Kasumi-1 (cell line): ENCODE results near the gene MTMR1.

Experiments used
- DNase-seq, 2 experiments: peaks; one replicate each; lab custom pipeline; 2025; lab: John Stamatoyannopoulos, UW

Gene MTMR1

DNA sequence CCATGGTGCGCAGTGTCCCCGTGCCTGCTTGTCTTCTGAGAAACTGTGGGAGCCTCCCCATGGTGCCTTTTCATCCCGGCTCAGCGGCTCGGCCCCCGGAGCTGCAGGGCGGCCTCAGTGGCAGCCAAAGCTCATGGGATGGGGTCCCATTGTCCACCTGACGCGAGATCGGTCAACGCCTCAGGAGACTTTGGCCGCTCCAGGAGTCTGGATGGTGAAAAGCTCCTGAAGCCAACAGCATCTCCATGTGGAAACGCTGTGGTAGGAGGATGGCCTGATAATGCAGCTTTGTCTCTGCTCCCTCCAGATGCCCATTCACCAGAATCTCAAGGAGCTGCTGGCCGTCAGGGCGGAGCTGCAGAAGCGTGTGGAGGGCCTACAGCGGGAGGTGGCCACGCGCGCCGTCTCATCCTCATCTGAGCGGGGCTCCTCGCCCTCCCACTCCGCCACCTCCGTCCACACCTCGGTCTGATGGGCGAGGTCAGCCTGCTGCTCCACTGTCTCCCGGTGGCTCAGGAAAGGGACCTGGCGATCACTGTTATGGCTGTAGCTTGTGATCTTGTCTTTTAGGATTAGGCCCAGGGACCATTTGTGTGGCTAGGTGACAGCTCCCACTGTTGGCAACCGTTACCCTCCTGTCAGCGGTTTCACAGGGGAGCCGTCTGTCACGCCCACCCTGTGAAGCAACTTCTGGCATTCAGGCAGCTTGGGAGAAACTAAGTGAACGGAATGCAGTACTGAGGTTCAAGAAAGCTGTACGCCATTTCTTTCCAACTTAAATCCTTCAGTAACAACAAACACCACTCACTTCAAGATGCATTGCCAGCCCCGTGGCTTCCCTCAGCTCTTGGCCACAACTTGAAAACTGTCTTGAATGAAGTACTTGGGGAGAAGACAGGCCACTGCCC, 69.3 kb downstream of the MTMR1 start:
- no peak for DNase-seq

DNA sequence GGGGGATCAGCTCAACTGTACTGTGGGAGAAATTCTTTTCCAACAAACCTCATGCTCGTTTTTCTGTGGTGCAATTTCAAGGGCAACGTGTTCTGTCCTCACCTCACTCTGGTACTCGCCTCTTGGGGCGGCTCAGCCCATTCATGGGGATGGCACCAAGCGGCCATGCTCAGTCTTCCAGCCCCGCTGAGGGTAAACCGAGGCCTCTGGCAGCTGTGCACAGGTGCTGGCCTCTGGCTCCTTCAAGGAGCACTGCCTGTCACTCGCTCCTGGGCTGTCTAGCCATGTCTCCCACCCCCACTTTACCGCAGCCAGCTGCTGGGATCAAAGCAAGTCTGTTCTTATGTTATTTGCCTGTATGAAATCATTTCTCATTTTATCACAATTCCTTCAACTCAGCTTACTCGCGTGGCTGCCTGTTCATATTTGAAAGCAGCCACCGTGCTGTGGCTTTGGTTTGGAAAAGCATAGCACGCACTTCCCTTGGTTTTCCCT, 70.2 kb downstream of the MTMR1 start:
- no peak for DNase-seq

DNA sequence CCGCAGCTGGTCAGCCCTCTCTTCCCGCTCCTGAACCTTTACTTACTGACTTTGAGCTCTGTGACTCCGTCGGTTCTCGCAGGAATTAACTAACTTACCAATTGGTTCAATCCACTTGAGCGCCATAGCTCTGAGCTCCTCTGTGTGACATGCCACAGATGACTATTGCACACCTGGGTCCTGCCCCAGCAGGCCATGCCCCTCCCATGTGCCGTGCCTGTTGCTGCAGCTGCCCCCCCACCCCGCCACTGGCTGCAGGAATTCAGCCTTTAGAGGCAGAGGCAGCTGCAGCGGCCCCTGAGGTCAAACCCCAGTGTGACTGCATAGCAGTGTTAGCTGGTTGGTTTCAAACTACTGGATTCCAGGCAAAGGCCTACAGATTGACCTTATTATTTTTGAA, 70.6 kb downstream of the MTMR1 start:
- DNase-seq = no peak

DNA sequence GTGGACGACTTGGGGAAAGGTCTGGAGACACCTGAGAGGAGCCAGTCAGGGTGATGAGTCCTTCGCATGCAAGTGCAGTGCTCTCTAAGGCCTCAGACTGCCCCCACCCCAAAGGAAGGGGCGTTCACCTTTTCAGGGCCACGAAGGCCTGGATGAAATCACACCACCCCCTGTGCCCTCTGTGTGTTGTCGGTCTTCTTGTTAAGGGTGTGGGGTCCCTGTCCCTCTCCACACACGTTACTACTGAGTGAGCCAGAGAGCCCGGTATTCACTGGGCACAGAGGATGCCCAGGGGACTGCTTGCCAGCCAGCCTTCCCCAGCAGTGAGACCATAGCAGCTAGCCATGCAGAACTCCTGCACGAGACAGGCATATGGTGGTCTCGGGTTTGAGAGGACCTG, 72.0 kb downstream of the MTMR1 start:
- no peak for DNase-seq

DNA sequence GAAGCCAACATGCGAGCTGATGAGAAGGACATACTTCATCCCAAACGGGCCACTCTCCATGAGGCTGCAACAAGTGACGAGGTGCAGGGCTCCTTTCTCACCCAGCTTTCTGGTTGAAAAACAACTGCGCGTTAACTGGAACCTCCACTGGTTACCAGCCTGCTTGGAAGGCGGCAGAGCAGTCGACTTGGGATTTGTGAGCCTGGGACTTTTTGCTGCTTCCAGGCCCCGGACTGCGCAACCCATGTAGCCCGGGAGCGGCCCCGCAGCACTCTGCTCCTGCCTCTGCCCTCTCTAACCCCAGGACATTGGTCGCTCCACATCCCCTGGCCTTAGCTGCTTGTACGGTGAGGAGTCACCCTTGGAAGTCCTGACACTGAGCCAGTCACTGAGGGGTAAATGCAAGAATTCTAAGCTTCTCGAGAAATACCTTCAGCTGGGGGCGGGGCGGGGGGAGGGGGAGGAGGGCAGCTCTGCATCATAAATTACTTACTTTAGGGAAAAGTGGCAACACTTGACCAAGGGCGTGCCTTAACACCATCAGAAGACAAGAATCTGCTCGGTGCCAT, 72.7 kb downstream of the MTMR1 start:
- DNase-seq = no peak

DNA sequence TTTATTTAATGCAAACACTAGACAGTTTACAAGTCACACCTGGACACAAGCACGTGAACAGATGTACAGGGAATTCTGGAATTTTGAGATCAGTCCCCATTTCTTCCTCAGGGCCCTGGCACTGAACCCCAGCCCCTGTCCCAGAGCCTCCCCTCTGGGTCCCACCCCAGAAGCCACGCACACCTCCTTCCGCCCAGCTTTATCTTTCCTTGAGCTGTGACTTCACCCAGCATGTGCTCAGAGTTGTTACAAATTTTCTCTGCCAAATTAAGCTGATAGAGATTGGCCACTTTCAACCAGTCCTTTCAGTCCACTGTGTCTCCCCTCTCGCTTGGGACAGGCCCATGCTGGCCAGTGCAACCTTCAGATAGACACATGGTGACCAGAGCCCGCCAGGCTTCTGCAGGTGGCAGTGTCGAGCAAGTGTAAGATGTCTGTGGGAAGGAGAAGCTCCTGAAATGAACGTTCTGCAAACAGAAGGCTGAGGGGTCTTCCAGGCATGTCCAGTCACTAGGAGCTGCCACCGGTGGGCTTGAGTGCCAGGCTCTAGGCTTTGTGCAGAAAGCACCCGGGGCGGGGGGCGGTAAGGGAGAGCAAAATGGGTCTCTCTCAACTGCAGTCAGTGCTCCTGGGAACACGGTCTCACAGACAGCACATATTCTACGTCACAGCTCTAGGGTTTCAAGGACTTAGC, 73.3 kb downstream of the MTMR1 start:
- no peak for DNase-seq

DNA sequence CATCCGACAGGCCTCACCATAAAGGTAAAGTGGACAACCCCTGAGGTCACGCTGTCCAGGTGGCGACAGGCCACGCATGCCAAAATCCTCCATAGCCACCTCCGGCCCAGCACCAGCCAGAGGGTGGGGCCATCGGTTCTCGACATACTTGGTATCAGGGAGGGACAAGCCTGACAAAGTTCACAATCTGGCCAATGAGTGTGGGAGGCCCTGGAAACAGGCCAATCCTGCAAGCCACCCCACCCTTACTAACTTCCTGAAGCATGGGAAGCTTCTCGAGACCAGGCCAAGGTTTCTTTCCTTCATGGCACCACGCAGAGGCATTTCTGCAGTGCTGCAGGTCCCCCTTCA, 73.8 kb downstream of the MTMR1 start:
- DNase-seq = peak in 1 of 2 experiments; percentile 37

DNA sequence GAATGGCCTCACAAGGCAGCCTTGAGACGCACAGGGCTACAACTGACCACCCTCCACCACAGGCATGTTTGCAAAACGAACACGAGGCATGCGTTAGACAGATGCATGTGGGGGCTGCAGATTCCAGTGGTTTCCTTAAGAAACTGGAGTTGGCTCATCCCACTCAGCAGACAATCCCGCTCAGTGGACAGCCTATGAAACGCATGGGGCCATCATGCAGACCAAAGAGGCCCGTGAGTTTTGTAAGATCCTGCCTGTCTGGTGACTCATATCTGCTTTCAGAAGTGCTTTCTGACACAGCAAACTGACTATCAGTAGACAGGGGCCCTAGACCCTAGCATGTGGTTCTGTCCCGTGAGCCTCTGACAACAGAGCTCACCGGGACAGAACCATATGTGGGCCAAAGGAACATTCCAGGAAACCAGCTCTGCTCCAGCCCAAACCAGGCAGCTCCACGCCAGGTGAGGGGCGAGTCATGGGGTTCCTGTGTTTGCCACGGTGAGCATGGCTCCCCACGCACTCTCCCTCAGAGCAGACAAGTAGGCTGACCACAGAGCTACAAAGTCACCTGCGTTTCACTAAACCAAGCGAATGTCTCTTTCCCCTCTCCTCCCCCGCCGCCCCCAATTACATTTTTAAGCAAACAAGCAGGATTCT, 74.4 kb downstream of the MTMR1 start:
- DNase-seq = peak; percentile 42 to 64

DNA sequence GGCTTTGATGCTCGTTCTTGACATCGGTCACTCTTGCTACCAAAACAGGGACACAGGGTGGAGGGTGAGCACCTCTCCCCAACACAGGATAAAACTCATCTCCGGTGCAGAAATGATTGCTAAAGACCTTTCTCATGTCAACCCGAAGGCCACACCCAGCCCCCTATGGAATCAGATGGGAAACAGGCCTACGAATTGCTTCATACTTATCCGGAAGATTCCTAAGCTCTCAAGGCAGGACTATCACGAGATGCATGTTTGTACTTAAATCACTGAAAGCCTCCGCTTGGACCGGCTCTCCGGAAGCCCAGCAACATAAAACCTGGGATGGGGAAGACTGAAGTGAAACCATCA, 74.9 kb downstream of the MTMR1 start:
- DNase-seq = no peak

DNA sequence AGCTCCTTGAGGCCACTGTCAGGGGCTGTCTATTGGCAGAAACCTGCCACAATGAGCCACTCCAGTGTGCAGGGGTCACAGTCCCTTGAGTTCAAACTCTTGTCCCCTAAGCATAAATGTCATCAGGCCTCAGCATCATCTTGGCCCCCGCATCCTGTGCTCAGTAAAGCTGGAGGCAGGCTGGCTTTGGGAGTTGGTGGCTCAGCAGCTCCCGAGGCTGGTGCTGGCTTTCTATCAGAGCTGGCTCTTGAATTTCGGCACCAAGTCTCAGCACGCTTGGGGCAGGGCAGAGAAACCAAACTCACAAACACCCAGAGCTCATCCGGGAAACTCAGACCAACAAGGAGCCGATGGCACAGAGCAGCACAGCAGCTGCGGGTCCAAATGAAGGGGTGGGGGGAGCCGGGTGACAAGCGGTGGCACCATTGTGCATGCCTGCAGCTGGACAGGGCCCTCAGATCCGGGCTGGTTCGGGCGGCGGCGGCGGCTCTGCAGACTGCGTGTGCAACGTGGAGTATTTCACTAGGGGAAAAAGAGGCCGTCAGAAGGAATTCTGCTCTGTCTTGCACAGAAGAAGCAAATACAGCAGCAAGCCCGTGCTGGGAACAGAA, 75.5 kb downstream of the MTMR1 start:
- no peak for DNase-seq

DNA sequence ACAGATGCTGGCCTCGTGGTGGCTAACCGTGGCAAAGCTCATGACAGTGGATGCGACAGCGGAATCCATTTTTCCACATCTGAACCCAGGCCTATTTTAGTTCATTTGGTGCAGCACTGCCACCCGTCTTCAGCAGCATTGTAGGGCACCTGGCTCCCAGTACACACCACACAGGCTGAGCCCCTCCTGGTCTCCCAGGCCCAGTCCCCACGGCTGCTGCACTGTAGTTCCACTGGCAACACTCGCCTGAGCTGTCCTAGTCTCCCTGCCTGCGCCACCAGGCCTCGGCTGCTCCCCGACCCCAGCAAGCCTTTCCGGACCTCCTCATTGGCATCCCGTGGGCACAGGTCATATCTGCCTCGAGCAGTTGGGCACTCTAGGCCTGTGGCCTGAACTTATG, 76.2 kb downstream of the MTMR1 start:
- DNase-seq = no peak

DNA sequence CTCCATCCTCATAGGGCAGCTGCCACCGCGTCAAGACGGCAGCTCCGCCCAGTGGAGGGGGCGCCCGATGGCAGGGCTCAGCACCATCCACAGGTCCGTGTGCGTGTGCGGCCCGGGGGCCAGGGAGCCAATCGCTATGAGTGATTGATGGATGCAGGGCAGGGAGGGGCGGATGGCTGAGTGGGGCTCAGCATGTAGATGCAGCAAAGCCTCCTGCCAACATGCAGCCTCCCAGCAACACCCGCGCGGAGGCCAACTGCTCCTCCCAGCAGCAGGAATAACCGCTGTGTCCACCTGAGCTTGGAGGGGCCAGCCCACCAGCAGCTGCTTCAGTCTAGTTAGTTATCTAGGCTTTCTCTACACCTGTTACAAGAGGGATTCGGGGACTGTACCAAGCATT, 77.4 kb downstream of the MTMR1 start:
- no peak for DNase-seq

DNA sequence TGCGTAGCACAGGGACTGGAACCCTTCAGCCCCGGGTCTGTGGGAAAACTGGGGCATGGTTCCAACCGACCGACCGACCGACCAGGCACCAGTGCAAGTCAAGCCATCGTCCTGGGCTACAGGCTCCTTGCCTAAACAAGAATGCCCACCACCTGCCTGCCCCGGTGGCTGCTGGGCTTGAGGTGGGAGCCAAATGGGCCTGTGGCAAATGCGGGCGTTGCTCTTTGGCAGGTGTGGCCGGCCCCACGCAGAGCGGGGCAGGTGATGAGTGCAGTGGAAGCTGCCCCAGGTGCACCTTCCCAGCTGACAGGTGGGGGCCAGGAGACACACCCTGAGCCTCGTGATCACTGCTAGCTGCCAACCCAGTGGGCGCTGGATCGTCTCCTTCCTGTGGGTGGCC, 77.9 kb downstream of the MTMR1 start:
- no peak for DNase-seq

DNA sequence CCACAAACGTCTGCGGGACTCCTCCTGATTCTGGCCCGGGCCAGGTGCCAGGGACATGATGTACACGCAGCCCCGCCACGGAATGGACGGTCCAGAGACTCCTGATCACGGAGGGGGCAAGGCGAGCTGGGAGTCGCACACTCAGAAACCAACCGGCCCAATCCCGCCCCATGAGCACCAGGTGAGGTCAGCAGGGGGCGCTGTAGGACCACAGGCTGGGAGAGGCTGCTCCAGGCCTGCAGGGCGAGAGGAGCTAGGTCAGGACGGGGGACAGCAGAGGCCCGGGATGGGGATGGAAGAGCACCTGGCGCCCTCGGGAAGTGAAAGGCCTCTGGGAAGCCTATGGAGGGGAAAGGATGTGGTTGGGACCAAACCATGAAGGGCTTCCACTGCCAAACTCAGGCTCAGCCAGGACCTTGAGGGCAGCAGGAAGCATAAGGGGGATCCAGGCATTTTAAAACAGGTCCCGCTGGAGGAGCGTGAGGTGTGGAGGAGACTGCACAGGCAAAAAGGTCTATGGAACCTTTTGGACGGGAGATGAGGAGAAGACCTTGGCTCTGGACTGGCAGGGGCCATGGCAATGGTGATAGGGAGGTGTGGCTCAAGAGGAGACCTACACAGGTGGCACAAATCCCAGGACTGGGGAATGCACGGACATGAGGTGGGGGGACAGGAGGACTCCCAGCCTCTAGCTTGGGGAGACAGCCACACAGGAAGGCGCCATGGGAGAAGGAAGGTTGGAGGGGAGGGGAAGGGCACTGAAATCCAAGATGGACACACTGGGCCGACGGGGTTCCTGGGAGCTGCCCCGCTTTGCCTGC, 79.2 kb downstream of the MTMR1 start:
- peak; percentile 20 to 22 for DNase-seq

DNA sequence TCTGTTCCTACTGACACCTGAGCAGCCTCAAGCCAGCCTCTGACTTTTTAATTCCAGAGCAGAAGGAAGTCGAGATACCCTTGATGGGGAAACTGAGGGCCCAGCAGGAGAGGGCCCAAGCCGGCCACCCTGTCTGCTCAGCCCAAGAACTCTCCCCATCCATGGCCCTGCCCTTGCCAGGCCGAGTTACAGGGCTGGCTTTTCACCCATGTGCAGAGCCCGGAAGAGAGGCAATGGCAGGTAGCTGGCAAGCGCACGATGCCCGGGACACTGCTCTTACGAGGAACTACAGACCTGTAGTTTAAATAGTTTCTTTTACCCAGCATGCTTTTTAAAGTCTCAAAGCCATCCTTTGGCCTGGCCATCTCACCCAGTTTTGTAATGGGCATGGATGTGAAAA, 79.9 kb downstream of the MTMR1 start:
- no peak for DNase-seq

DNA sequence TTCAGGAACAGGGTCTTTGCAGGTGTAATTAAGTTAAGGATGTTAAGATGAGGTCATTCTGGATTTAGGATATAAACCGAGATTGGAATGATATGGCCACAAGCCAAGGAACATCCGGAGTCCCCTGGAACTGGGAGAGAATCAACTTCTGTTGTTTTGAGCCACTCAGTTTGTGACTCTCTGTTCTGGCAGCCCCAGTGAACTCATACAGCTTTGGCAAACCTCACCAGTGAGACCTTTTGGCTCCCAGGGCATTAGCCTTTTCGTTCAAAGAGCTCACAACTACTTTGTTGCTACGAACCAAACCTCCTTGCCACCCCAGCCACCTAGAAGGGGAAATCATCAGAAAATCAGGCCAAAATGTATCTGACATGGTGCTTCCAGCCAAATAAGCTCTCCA, 80.4 kb downstream of the MTMR1 start:
- no peak for DNase-seq

DNA sequence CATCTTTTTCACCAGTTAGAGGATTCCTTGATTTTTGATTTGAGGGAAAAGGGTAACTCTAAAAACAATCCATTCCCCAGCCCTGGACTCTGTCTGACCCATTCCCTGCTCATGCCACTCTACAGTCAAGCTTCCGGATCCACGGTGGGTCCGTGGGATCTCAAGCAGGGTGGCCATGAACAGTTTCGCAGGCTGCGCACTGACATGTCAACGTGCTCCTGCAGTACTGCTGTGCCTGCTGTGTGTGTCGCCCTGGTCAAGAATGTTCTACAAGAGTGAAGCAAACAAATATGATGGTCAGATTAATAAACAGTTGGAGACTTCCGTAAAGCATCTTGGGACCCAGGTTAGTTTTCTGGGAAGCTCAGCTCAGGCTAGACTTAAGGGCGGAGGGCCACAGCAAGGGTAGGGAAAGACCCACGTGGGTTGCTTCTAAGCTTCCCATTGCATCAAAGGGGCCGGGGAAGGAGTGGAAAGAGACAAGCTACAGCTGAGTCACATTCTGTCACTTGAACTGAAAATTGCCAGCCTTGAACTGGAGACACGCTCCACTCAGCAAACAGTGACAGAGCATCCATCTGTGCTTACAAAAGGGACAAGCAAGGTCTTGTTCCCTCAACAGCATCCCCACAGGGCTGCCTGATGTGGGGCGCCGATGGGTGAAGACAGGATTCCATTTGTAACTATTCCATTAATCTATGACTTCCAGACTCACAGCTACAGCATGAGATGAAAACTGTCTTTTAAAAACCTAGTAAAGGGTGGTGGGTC, 81.8 kb downstream of the MTMR1 start:
- DNase-seq = no peak

DNA sequence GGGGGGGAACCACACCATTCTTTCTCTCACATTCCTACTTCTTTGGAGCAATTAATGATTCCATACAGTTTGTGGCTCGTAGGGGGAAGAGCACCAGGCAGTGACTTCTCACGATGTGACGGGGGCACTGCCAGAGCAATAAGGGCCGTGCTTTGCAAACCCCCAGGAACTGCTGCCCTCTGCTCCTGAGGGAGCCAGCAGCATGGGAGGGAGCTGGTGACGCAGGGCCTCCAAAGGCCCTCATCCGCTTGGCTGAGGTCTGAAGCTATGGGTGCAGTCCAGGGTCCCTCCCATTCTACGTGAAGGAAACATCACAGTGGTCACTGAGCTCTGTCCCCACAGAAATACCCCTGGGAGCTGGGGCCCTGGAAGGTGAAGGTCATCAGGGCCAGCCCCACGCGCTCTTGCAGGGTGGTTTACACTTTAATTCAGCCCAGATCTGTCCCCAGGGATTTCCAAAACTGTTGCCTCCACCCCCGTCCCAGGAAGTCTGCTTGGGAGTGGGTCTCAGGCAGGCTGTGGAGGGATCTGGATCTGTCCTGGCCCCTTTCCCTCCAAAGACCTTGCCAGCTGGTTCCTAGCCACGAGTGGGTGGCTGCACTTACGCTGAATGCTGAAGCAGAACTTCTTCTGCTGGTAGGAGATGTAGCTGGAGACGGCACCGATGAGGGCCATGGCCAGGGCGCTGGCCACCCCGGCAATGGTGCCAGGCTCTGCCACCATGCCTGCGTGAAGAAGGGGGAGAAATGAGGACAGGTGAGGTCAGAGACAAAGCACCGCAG, 82.6 kb downstream of the MTMR1 start:
- DNase-seq = no peak

DNA sequence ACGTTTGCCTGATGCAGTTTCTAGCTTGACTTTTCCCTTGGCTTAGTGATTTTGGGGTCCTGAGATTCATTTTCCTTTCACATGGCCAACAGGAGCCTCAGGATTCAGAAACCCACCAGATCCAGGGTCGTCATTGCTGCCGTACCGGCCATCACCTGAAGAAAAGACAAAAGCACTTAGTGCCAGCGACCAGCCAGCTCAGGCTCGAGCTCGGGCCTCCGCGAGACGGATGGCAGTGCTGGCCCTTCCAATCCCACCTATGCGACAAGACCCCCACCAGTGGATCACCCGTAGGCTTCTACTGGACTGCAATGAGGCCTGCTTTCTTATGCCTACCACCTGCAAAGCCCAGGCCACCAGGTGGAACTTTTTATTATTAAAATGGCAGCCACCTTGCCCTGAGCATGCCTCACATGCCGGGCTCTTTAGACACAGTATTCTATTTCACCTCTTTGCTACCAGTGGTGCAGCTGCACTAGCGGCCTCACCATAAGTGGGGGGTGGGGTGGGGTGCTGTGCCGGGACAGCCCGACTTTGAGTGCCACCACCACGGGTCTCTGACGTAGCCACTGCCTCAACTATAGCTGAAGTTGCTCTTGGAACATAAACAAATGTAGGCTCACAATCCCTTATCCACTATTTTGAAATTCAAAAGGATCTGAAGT, 84.3 kb downstream of the MTMR1 start:
- DNase-seq = no peak
